ENCODE data around the gene ACOT7.
A peak's percentile ranks its signal among the peaks of the same experiment; 100 is the strongest.

Gene ACOT7

GRCh38 chr1:6271554-6271953 lies 122.0 kb downstream of the ACOT7 start:
- DNase-seq (ENCODE audit: low read depth in 2 of 2) = no peak

DNA sequence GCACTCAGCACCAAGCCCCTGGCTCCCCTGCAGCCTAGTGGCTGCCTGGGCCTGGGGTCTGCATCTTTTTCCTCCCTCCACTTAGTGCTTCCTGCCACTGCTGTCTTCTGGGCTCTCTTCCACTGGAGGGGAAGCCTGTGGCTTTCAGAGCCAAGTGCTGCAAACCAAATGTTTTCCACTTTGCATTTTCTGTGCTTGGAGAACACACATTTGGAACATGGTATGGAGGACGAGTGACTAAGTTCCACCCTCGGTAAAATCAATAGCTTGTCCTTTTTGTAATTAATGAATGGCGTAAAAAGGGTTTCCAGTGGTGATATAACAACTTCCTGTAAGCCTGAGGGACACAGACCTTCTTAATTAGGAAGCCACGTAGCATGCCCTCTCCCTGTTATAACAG lies 122.6 kb downstream of the ACOT7 start:
- DNase-seq (ENCODE audit: low read depth in 2 of 2) = no peak

DNA sequence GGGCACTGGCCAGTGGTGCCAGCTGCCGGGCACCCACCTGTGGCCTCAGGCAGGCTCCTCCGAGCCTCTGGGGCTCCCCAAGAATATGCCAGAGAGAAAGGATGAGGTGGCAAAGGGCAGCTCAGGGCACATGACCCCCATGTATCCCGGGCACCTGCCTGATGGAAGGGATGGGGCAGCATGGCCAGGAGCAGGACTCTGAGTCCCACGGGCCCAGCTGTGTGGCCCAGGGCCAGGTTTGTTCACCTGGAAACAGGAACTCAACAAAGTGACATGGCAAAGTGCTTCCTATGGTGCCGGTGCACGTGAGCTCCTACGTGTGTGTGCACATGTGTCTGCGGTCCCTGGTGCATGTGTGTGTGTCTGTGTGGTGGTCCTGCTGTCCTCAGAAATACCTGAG lies 123.2 kb downstream of the ACOT7 start:
- no peak for DNase-seq (ENCODE audit: low read depth in 2 of 2)

DNA sequence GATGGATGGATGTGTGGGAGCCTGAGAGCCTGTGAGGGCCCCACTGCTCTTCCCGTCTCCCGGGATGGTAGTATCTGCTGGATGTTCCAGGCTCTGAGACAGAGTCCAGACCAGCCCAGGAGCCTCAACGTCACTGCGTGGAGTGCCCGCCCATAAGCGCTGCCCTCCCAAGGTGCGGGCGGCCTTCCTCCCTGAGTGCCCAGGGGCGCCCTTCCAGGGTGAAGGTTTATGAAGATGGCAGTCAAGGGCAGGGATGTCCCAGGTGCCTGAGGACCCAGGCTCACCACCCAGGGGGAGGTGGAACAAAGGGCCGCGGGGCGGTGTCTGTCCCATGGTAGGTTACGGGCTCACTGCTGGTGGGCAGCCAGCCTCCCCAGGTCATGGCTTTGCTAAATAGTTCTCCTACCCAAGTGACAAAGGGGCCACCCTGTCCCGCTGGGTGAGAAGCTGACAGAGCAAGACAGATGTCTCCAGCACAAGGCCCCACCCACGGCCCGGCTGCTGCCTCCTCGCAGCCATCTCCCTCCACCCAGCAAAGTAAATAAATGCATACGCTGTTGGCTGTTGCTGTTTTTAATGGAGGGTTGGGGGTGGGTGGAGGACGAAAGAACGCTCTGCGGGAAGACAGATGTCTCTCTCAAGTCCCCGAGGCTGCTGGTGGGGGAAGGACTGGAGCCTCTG lies 123.7 kb downstream of the ACOT7 start:
- DNase-seq (ENCODE audit: low read depth in 2 of 2) = no peak

DNA sequence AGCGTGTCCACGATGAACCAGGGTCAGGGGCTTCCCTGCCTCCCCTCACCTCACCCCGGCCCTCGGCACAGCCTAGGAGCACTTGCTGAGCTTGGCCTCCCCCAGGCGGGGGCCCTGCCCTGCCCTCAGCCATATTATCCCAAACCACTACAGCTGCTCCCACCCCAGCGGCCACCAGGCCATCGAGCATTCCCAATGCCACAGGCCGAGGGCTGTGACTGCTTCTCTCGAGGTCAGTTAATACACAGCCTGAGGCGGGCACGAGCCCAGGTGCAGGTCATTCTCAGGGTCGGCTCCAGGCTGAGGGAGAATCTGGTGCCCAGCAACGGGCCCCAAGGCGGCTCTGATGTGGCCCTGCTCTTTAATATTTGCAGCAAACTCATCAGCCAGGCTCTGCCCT lies 124.3 kb downstream of the ACOT7 start:
- DNase-seq (ENCODE audit: low read depth in 2 of 2) = no peak

GRCh38 chr1:6268415-6268814 lies 125.2 kb downstream of the ACOT7 start:
- no peak for DNase-seq (ENCODE audit: low read depth in 2 of 2)

DNA sequence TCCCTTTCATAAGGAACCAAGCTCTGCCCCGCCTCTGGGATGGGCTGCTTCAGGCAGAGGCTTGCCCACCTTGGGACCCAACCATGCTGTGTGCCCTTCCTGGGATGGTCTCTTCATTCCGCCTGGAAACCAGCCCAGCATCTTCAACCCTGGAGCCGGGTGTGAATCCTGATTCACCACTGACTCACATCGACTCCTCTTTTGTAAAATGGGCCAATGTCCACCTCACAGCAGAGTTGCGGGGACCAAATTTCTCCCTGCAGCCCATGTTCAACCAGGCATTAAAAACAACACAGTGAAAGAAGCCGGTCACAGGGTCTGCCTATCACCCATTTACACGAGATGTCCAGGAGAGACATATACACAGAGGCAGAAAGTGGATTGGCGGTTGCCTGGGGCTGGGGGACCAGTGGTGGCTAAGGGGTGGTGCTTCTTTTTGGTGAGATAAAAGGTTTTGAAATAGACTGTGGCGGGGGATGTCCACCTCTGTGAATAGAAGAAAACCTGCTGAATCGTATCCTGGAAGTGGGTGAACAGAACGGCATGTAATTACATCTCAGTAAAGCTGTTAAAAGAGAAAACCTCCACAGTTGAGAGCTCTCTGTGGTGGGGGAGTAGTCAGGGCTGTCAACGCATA lies 125.8 kb downstream of the ACOT7 start:
- DNase-seq (ENCODE audit: low read depth in 2 of 2) = no peak

DNA sequence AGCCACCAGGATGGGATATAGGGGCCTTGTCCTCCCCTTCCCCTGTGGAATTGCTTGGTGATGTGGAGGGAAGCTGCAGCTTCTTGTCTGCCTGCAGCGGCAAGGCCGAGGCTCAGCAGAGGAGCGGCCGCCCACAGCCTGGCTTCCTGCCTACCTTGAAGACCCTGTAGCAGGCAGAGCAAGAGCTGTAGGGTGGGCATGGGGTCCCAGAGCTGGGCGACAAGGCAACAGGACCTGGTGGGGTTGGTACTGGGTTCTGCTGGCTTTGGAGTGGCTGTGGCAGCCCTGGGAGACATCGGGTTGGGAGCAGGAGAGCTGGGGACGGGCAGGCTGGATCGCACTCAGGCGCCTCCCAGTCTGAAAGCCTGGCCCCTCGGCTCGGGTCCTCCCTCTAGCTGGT lies 126.9 kb downstream of the ACOT7 start:
- DNase-seq (ENCODE audit: low read depth in 2 of 2) = no peak

GRCh38 chr1:6265151-6265550 lies 128.4 kb downstream of the ACOT7 start:
- no peak for DNase-seq (ENCODE audit: low read depth in 2 of 2)

- no peak for DNase-seq (ENCODE audit: low read depth in 2 of 2)
Measured at GRCh38 chr1:6263716-6264115, 129.9 kb downstream of the ACOT7 start.

DNA sequence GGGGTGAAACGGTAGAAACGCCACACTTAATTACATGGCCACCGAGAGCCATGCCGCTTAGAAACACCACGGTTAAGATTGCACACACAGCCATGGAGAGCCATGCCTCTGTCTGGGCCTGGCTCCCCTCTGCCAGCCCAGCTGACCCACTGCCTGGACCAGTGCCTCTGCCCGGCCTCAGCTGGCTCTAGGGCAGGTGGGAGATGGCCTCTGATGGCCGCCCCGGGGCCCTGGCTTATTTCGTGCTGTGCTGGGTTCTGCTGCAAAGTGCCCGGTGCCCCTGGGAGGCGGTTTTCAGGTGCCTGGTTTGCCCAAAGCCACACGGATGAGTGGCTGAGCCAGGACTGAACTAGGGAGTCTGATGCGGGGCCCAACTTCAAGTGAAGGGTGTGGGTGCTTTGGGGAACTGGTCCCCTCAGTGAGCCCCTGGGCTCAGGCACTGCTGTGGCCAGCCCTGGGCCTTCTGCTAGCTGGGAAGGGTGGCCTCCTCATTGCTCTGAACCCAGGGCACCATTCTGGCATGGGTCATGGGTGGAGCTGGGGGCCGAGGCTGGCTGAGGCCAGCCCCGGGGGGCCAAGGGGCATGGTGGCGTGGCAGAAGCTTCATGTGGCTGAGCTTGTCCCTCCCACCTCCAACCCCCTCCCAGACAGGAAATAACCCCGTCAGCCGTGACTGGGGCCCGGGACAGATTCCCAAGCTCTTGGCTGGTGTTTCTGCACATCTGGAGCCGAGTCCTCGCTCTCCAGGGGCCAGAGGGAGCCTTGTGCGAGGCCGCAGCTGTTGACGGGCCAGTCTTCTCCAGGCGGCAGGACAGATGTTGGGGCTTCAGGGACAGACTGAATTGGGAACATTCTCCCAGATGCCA lies 130.8 kb downstream of the ACOT7 start:
- DNase-seq (ENCODE audit: low read depth in 2 of 2) = no peak

GRCh38 chr1:6261615-6261995 lies 132.0 kb downstream of the ACOT7 start:
- DNase-seq (ENCODE audit: low read depth in 2 of 2) = no peak

DNA sequence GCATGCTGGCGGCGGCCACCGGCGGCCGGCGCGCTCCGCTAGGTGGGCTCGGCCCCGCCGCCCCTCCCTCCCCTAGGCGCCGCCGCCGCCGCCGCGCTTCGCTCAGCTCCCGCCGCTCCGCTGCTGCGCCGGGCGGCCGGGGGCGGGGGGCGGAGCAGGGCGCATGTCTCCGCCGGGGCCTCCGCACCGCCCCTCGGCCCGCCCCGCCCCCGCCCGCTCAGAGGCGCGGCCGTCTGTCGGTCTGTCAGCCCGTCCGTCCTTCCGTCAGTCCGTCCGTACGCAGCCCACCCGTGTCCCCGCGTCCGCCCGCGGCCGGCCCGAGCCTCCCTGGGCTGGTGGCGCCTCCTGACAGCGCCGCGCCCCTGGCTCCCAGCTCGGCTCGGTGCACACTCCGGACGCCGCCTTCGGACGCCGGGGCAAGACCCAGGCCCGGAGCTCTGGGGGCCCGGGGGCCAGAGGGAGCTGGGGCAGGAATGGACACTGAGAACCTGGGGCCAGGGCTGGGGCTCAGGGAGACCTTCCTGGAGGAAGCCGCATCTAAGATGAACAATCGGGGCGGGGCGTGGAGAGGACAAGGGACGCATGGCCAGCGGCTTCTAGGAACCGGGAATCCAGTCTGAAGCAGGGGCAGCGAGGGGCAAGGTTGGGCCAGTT lies 132.5 kb downstream of the ACOT7 start, which contains the start of gene GPR153:
GPR153 (minus strand) TSS at position 138 of the 654 bp plus-strand sequence. CDS start 6,193 bp downstream, outside the sequence.
- DNase-seq (ENCODE audit: low read depth in 2 of 2) = no peak

DNA sequence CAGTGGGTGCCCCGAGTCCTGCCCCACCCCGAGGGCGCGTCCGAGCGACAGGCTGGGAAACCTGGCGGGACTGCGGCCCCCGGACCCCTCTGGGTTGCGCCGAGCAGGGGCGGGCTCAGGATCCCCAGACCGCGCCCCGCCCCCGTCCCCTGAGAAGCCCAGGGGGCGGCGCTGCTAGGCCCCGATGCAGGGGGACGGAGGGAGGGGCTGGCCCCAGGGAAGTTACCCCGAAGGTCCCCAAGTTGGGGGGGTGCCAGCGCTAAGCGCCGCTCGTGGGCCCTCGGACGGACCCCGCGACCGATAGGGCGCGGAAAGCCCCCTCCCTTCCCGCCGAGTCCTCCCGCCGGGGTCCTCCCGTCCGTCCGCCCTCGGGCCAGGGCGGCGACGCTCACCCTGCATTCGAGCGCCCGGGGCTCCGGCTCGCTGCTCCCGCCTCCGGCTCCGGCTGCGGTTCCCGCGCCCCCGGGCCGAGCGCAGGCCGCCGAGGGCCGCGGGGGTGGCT lies 133.1 kb downstream of the ACOT7 start:
- no peak for DNase-seq (ENCODE audit: low read depth in 2 of 2)

GRCh38 chr1:6259491-6260362 lies 133.8 kb downstream of the ACOT7 start:
- peak in 1 of 2 experiments; percentile 40 for DNase-seq (ENCODE audit: low read depth in 2 of 2)

GRCh38 chr1:6258675-6259074 lies 134.9 kb downstream of the ACOT7 start:
- no peak for DNase-seq (ENCODE audit: low read depth in 2 of 2)

DNA sequence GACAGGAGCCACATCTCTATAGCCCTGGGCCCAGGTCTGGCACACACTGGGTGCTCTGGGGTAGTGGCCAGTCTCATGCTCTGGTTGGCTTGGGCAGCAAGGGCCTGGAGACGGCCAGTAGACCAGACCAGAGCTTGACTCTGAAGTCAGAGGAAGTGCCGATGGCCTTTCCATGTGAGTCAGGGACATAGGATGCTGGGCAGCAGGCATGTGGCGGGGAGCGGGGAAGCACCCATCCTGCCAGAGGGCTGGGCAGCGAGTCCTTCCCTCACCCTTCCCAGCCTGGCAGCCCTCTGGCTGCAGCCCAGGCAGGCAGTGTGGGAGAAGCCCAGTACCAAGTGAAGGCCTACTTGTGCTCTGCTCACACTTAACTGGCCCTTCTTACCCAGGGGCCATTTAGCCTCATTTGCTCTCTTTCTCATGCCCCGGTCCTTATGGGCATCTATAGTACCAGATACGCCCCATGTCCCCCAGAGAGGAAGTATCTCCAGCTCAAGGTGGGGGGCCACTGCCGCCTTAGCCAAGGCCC lies 136.0 kb downstream of the ACOT7 start:
- no peak for DNase-seq (ENCODE audit: low read depth in 2 of 2)

GRCh38 chr1:6256645-6257044 lies 136.9 kb downstream of the ACOT7 start:
- no peak for DNase-seq (ENCODE audit: low read depth in 2 of 2)

DNA sequence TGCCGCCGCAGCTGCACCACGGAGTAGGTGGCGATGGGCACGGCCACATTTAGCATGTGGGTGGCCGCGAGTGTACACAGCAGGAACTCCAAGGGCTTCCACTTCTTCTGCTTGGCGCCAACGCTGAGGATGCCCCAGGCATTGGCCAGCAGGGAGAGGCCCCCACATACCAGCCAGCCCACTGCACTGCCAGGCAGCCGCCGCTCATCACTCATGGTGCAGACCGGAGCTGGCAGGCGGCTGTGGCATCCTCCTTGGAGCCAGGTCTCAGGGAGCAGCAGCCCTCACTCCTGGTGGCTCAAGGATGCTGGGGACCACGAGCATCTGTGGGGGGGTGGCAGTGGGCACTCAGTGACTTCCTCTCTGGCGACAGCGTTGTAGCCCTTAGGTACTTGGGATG lies 138.9 kb downstream of the ACOT7 start:
- DNase-seq (ENCODE audit: low read depth in 2 of 2) = no peak

DNA sequence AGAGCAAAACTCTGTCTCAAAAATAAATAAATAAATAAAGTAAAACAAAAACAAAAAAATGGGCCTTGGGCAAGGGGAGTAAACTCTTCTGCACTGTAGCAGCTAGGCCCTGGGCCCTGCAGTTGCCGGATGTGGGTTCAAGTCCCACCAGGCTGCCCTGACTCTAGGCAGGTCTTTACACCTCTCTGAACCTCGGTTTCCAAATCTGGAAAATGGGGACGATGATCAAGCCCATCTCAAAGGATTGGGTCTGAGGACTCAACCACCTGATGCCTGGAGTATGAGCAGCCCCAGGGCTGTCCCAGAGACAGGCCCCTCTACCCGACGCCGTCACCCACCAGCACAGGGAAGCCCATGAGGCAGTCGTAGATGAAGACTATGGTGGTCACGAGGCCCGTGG lies 140.2 kb downstream of the ACOT7 start:
- DNase-seq (ENCODE audit: low read depth in 2 of 2) = no peak

DNA sequence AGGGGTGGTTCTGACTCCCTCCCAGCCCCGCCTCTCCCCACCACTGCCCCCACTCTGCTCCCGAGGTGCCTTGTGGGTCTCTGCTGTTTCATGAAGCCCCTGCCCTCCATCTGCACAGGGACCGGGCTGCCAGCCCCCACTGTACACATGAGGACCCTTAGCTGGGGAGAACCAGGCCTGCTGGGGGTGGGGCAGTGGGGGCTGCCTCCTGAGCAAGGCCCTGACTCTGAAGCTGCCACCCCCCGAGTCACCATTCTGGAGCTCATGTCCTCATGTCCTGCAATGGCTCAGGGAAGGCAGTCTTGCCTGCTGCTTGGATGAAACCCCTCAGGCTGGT lies 141.2 kb downstream of the ACOT7 start:
- DNase-seq (ENCODE audit: low read depth in 2 of 2) = no peak
